ENCODE results near the gene ARRDC3.

- TF ChIP-seq, protein P1, sequence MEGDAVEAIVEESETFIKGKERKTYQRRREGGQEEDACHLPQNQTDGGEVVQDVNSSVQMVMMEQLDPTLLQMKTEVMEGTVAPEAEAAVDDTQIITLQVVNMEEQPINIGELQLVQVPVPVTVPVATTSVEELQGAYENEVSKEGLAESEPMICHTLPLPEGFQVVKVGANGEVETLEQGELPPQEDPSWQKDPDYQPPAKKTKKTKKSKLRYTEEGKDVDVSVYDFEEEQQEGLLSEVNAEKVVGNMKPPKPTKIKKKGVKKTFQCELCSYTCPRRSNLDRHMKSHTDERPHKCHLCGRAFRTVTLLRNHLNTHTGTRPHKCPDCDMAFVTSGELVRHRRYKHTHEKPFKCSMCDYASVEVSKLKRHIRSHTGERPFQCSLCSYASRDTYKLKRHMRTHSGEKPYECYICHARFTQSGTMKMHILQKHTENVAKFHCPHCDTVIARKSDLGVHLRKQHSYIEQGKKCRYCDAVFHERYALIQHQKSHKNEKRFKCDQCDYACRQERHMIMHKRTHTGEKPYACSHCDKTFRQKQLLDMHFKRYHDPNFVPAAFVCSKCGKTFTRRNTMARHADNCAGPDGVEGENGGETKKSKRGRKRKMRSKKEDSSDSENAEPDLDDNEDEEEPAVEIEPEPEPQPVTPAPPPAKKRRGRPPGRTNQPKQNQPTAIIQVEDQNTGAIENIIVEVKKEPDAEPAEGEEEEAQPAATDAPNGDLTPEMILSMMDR (IDR thresholded peaks at IDR 0.05; ENCODE audit: poor library complexity), result peak; percentile 86
- no peak for TF ChIP-seq EZH2 (IDR thresholded peaks at IDR 0.05; ENCODE audit: borderline replicate concordance)
These were observed 36.7 kb upstream of the ARRDC3 start for GRCh38 chr5:91419571-91420537.
